ENCODE data around the gene DOCK3.
"Not testable (repeated sequence)": the region's sequence is repeated elsewhere in the genome, so short reads cannot be mapped to it uniquely, and the experiment has no call there.

The DOCK3 gene

DNA sequence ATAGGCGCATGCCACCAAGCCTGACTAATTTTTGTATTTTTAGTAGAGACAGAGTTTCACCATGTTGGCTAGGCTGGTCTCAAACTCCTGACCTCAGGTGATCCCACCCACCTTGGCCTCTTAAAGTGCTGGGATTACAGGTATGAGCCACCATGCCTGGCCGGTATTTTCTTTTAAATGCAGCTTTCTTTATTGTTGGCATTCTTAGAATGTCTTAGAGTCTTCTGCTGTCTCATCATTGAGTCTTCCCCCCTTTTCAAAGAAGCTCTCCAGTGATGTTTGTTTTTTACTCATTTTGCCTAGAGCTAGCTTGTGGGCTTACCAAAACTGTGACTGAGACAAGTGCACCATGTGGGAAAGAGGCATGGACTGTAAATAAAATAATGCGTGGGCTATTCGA is 13.9 kb downstream of the DOCK3 start:
- not testable (repeated sequence) for DNase-seq

DNA sequence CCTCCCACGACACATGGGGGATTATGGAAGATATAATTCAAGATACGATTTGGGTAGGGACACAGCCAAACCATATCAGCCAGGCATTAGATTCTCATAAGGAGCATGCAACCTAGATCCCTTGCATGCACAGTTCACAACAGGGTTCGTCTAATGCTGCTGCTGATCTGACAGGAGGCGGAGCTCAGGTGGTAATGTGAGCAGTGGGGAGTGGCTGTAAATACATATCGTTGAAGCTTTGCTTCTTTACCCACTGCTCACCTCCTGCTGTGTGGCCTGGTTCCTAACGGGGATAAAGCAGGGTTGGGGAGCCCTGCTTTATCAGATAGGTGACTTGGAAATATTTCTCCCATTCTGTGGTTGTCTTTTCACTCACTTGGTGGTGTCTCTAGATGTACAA is 14.8 kb downstream of the DOCK3 start:
- DNase-seq = no peak

DNA sequence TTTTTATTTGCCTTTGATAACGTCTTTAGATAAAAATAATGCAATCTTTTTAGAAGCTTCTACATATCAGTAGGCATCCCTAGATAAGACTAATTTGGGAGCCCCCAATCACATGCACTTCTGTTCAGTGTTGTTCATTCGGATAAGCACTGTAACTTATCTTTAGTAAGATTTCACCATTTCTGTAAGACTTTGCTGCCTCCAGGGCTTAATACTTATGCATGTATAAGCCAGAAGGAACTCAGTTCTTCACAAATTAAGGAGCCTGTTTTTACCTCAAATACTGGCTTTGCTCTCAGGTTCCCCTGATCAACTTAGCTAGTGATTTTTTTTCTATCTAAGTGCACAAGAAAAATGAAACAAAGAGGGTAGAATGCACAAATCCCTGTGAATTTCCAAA is 20.3 kb downstream of the DOCK3 start:
- no peak for DNase-seq

DNA sequence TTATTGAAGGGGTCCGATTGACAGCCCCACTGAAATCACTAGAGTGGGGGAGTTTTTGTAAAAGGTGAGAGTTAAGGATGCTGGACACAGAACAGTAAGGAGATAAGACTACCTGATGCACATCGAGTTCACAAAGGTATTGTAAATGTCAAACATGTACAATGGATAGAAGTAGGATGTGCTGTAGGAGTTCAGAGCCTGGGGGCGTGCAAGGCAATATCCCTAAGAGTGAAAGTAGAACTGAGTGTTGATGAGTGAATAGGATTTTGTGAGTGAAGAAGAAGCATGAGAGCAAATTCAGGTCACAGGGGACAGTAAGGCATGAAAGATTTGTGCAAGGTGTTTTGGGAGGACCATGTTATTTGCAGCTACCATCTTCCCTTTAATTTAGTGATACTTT is 21.5 kb downstream of the DOCK3 start:
- DNase-seq = no peak

DNA sequence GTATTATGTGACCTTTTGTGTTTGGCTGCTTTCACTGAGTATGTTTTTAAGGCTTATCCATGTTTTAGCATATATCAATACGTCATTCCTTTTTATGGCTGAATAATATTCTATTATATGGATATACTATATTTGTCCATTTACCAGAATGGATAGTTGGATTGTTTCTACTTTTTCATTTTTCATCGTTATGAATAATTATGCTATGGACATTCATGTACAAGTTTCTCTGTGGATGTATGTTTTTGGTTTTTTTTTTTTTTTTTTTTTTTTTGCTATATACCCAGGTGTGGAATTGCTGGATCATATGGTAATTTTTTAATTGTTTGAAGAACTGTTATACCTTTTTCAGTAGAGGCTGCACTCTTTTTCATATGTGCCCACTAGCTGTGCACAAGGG is 23.5 kb downstream of the DOCK3 start:
- no peak for DNase-seq

DNA sequence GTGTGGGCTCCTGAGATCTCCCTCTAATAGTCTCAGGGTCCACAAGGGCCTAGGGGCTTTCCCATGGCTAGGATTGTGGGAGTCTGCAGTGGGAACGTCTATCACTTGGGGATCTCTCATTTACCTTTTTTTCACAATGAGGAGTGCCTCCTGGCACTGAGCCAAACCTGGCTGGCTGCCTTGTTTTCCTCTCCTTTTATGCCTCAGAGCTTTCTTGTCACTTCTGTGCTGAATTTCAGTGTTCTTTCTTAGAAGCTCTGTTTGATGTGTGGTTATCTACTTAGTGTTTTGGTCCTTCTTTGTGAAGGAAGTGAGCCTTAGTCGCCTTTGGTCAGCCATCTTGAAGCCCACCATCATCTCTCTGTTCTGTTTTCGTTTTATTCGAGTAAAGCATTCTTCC is 33.9 kb downstream of the DOCK3 start:
- DNase-seq = peak; percentile 5 to 9

DNA sequence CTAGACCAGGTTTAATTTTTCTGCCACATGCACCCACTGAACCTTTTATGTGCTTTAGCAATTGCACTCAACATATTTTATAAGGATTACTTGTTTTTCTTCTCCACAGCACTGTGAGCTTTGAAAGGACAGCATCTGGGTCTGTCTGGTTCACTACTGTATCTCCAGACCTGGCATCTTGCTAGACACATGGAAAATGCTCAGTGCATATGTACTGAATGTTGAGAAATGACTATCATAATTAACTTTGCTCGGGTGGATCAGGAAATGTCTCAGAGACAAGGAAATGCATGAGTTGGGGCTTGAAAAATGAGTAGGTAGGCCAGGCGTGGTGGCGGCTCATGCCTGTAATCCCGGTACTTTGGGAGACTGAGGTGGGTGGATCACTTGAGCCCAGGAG is 40.2 kb downstream of the DOCK3 start:
- no peak for DNase-seq

DNA sequence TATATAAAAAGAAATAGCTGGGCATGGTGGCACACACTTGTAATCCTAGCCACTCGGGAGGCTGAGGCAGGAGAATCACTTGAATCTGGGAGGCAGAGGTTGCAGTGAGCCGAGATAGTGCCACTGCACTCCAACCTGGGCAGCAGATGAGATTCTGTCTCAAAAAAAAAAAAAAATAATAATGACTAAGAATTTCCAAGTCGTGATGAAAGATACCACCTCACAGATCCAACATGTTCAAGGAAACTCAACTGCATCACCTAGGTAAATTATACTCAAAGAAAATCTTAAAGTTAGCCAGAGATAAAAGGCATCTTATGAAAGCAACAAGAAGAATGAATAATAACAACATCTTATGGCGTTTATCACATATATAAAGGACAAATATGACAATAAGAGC is 50.1 kb downstream of the DOCK3 start:
- no peak for DNase-seq

DNA sequence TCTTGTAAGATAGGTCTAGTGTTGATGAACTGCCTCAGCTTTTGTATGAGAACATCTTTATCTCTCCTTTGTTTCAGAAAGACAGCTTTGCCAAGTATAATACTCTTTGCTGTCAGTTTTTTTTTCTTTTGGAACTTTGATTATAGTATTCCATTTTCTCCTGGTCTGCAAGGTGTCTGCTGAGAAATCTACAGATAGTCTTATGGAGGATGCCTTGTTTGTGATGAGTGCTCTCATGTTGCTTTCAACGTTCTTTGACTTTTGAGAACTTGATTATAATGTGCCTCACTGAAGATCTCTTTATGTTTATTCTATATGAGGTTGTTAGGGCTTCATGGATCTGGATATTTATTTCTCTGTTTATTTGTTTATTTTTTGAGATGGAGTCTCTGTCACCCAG is 60.3 kb downstream of the DOCK3 start:
- DNase-seq = no peak

DNA sequence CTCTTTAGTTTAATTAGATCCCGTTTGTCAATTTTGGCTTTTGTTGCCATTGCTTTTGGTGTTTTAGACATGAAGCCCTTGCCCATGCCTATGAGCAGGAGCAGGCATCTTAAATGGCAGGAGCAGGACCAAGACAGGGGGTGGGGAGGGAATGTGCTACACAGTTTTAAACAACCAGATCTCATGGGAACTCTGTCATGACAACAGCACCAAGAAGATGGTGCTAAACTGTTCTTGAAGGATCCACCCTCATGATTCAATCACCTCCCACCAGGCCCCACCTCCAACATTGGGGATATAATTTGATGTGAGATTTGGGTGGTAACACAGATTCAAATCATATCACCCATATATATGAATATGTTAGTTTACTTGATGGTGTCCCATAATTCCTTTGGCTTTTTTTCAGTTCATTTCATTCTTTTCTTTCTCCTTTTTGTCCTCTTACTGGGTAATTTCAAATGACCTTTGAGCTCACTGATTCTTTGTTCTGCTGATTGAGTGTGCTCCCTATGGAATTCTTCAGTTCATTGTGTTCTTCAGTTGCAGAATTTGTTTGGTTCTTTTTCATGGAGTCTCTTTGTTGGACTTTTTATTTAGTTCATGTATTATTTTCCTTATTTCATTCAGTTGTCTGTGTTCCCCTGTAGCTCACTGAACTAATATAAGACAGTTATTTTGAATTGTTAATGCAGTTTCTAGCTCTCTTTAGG is 62.6 kb downstream of the DOCK3 start:
- no peak for DNase-seq

DNA sequence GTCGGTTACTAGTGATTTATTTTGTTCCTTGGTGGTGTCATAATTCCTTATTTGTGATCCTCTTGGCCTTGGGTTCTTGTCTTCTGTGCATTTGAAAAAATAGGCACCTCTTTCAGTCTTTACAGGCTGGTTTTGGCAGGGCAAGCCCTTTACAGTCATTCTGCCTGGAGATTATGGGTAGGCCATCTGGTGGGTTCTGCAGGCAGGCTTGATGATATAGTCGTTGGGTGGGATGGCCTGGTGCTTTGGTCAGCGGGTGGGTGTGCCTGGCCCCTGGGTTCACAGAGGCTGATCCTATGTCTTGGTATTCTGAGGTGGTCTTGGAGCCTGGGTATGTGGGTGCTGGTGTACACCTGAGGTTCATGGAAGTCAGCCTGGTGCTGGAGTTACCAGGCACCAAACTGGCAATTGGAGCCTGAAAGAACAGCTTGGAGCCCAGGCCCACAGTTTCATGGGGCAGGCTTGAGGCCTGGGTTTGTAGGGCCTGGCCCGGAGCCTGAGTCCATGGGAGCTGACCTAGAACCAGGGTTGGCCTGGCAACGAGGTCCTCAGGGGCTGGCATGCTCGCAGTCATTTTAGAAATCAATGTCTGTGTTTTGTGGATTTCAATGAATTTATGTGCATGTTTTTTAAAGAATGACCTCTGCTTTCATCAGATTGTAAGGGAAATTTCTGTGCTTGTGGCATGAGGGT is 63.3 kb downstream of the DOCK3 start:
- DNase-seq = no peak

DNA sequence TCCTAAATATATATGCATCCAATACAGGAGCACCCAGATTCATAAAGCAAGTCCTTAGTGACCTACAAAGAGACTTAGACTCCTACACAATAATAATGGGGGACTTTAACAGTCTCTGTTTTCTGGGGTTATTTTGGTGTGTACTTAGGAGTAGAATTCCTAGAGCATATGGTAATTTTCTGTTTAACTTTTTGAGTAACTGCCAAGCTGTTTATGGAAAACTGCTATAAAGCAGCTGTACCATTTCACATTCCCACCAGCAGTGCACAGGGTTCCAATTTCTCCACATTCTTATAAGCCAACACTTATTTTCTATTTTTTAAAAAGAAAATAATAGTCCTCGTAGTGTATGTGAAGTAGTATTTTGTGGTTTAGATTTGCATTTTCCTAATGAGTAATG is 68.9 kb downstream of the DOCK3 start:
- DNase-seq = no peak

DNA sequence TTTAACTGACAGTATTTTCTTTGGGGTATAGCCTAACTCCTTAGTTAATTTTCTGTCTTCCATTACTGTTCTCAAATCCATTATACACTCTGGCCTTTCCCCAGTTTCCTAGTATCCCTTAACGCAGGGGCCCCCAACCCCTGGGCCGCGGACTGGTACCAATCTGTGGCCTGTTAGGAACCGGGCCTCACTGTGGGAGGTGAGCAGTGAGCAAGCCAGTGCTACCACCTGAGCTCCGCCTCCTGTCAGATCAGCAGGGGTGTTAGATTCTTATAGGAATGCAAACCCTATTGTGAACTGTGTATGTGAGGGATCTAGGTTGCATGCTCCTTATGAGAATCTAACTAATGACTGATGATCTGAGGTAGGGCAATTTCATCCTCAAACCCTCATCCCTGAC is 75.1 kb downstream of the DOCK3 start:
- DNase-seq = no peak

DNA sequence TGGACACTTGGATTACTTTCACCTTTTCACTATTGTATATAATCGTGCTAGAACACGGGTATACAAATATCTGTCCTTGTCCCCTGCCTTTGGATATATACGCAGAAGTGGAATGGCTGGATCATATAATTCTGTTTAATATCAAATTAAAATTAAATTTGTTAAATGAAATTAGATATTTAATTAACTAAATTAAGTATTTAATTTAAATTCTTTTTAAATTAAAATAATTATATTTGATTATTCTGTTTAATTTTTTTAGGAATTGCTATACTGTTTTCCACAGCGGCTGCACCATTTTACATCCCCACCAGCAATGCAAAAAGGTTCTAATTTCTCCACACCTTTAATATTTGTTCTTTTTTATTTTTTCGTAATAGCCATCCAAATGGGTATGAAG is 84.3 kb downstream of the DOCK3 start:
- no peak for DNase-seq

DNA sequence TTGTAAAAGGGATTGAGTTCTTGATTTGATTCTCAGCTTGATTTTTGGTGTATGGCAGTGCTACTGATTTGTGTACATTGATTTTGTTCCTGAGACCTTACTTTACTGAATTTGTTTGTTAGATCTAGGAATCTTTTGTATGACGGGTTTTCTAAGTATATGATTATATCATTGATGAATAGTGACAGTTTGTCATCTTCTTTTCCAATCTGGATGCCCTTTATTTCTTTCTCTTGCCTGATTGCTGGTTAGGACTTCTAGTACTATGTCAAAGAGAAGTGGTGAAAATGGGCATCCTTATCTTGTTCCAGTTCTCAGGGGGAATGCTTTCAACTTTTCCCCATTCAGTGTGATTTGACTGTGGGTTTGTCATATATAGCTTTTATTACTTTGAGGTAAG is 103.0 kb downstream of the DOCK3 start:
- no peak for DNase-seq

DNA sequence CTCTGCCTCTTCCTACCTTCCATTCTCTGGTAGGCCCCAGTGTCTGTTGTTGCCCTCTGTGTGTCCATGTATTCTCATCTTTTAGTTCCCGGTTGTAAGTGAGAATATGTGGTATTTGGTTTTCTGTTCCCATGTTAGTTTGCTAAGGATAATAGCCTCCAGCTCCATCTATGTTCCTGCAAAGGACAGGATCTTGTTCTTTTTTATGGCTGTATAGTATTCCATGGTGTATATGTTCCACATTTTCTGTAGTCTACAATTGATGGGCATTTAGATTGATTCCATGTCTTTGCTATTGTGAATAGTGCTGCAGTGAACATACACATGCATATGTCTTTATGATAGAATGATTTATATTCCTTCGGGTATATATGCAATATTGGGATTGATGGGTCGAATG is 107.0 kb downstream of the DOCK3 start:
- DNase-seq = not testable (repeated sequence)

DNA sequence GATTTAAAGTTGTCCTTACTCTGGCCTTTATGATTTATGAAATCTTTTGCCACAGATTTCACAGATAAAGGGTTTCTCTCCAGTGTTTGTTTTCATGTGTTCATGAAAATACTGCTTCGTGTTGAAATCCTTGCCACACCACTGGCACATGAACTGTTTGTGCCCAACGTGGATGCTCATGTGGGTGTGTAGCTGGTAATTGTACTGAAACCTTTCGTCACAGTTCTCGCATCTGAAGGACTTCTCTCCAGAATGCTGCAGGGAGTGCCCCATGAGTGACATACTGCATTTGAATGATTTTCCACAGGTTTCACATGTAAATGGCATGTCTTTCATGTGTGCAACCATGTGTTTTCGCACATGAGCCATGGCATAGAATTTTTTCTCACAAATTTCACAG is 111.9 kb downstream of the DOCK3 start:
- DNase-seq = no peak

DNA sequence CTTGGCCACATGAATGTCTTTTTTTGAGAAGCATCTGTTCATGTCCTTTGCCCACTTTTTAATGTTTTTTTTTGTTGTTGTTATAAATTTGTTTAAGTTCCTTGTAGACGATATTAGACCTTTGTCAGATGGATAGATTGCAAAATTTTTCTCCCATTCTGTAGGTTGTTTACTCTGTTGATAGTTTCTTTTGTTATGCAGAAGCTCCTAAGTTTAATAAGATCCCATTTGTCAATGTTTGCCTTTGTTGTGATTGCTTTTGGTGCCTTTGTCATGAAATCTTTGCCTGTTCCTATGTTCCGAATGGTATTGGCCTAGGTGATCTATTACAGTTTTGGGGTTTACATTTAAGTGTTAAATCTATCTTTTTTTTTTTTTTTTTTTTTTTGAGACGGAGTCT is 116.2 kb downstream of the DOCK3 start:
- not testable (repeated sequence) for DNase-seq

DNA sequence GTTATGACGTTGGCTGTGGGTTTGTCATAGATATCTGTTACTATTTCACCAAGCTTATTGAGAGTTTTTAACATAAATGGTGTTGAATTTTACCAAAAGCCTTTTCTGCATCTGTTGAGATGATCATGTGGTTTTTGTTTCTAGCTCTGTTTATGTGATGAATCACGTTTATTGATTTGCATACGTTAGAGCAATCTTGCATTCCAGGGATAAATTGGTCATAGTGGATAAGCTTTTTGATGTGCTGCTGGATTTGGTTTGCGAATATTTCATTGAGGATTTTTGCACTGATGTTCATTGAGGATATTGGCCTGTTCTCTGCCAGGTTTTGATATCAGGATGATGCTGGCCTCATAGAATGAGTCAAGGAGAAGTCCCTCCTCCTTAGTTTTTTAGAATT is 117.8 kb downstream of the DOCK3 start:
- DNase-seq = no peak

DNA sequence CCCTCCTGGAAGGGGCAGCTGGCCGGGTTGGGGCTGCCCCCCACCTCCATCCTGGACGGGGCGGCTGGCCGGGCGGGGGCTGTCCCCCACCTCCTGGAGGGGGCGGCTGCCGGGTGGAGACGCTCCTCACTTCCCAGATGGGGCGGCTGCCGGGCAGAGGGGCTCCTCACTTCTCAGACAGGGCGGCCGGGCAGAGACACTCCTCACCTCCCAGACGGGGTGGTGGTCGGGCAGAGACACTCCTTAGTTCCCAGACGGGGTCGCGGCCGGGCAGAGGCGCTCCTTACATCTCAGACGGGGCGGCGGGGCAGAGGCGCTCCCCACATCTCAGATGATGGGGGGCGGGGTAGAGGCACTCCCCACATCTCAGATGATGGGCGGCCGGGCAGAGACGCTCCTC is 129.1 kb downstream of the DOCK3 start:
- DNase-seq = not testable (repeated sequence)

DNA sequence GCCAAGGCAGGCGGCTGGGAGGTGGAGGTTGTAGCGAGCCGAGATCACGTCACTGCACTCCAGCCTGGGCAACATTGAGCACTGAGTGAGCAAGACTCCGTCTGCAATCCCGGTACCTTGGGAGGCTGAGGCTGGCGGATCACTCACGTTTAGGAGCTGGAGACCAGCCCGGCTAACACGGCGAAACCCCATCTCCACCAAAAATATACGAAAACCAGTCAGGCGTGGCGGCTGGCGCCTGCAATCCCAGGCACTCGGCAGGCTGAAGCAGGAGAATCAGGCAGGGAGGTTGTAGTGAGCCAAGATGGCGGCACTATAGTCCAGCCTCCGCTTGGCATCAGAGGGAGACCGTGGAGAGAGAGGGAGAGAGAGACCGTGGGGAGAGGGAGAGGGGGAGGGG is 129.6 kb downstream of the DOCK3 start:
- not testable (repeated sequence) for DNase-seq

DNA sequence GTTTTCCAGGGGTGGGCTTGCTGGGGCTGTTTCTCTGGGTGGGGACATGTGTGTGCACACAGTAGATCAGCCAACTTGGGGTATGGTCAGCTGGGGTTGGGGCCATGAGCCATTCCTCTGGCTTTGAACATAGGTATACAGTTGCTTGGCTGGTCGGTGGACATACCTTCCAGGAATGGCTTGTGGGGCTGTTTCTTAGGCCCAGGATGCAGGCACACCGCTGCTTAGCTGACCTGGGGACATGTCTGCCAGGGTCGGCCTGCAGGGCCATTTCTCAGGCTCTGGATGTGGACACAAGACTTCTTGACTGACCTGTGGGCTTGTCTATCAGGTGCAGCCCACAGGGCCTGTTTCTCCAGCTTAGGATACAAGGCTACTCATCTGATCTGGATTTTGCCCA is 130.6 kb downstream of the DOCK3 start:
- DNase-seq = no peak

DNA sequence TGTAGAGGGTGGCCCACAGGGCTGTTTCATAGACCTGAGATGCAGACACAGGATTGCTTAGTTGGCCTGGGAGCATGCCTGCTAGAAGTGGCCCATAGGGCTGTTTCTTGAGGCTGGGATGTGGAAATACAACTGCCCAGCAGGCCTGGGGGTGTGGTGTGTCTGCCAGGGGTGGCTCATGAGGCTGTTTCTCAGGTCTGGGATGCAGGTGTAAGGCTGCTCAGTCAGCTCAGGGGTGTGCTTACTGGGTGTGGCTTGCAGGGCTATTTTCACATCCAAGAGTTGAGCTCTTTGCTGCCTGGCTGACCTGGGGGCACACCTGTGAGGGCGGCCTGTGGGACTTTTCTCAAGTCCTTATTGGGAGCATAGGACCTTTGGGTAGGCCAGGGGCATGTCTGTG is 131.3 kb downstream of the DOCK3 start:
- DNase-seq = no peak

DNA sequence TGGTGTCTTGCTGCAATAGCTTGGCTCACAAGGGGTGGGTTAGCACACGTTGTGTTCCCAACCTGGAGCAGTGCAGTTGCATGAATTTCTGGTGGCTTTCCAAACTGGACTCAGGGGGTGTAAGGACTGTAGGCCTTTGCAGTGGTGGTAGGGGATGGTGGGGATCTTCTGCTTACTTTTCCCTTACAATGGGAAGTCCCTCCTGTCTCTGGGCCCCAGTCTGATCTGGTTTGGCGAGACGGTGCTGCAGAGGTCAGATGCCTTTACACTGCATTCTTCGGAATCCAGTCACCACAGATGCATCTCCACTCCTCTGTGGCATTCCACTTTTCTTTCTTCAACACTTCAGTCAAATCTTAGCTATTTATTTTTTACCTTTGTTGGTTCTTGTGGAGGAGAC is 132.1 kb downstream of the DOCK3 start:
- no peak for DNase-seq

DNA sequence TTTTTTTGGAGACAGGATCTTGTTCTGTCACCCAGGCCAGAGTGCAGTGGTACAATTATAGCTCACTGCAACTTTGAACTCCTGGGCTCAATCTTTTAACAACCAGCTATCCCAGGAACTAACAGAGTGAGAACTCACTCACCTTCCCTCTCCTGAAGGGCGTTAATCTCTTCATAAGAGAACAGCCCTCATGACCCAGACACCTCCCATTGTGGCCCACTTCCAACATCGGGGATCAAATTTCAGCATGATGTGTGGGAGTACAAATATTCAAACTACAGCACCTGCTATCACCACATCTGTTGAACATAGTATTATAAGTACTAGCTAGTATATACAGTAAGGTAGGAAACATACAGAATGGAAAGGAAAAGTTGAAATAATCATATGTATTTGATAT is 132.5 kb downstream of the DOCK3 start:
- no peak for DNase-seq
